ENCODE results near the gene RAD50. TPM values are rescaled to one million over a fixed set of nuclear protein-coding genes. Genes with fewer than 3 reads are reported as not detected.
"Not testable (repeated sequence)": the region's sequence is repeated elsewhere in the genome, so short reads cannot be mapped to it uniquely, and the experiment has no call there.

RAD50 gene
- total RNA-seq, 1 donor from 2014 or later: 5.7 TPM

- Histone ChIP-seq H3K4me3 (ENCODE audit: low read length in 3 of 3) (no peak overlapping the region), H3K9me3 (ENCODE audit: control insufficient read depth in 3 of 3, low read length in 3 of 3) (no peaks in the 10 kb centered on the region), H3K9ac (ENCODE audit: low read depth in 1 of 3, low read length in 3 of 3) (no peak overlapping the region), H3K27ac (ENCODE audit: low read depth, low read length) (no peak overlapping the region), H3K36me3 (ENCODE audit: control insufficient read depth in 3 of 3, insufficient read depth in 3 of 3, low read length in 3 of 3) (no peaks in the 10 kb centered on the region), H3K27me3 (ENCODE audit: control insufficient read depth in 3 of 3, insufficient read depth in 3 of 3, low read length in 3 of 3) (no peaks in the 10 kb centered on the region), H3K4me1 (ENCODE audit: control insufficient read depth in 3 of 3, insufficient read depth in 3 of 3, low read length in 3 of 3) (no peaks in the 10 kb centered on the region)
Observed at GRCh38 chr5:132528866-132529634, 27.7 kb upstream of the RAD50 start.

DNA sequence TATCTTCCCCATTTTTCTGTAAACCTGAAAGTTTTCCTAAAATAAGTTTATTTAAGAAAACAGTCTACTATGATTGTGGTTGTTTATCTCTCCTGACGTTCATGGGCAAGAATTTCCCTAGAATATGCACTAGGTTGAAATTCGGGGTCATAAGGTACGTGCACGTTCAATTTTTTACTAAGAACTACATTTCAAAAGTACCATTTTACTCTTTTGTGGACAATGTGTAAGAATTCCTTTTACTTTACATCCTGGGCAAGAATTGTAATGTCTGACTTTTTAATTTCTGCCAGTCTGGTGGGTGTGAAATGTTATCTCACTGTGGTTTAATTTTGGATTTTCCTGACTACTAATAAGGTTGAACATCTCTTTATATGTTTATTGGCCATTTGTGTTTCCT is 25.8 kb upstream of the RAD50 start:
- H3K36me3 ChIP-seq (ENCODE audit: control insufficient read depth in 3 of 3, insufficient read depth in 3 of 3, low read length in 3 of 3): no peaks in the 10 kb centered on the region
- H3K9me3 ChIP-seq (ENCODE audit: control insufficient read depth in 3 of 3, low read length in 3 of 3): no peaks in the 10 kb centered on the region
- H3K9ac ChIP-seq (ENCODE audit: low read depth in 1 of 3, low read length in 3 of 3): no peak overlapping the region
- no peak overlapping the region for H3K4me3 ChIP-seq (ENCODE audit: low read length in 3 of 3)
- no peaks in the 10 kb centered on the region for H3K27me3 ChIP-seq (ENCODE audit: control insufficient read depth in 3 of 3, insufficient read depth in 3 of 3, low read length in 3 of 3)
- no peaks in the 10 kb centered on the region for H3K4me1 ChIP-seq (ENCODE audit: control insufficient read depth in 3 of 3, insufficient read depth in 3 of 3, low read length in 3 of 3)
- H3K27ac ChIP-seq (ENCODE audit: low read depth, low read length): no peak overlapping the region

GRCh38 chr5:132539716-132540115 is 17.1 kb upstream of the RAD50 start:
- no peaks in the 10 kb centered on the region for H3K9me3 ChIP-seq (ENCODE audit: control insufficient read depth in 3 of 3, low read length in 3 of 3)
- H3K27ac ChIP-seq (ENCODE audit: low read depth, low read length): no peak overlapping the region
- H3K4me1 ChIP-seq (ENCODE audit: control insufficient read depth in 3 of 3, insufficient read depth in 3 of 3, low read length in 3 of 3): no peaks in the 10 kb centered on the region
- H3K27me3 ChIP-seq (ENCODE audit: control insufficient read depth in 3 of 3, insufficient read depth in 3 of 3, low read length in 3 of 3): no peaks in the 10 kb centered on the region
- H3K4me3 ChIP-seq (ENCODE audit: low read length in 3 of 3): no peak overlapping the region
- H3K9ac ChIP-seq (ENCODE audit: low read depth in 1 of 3, low read length in 3 of 3): no peak overlapping the region
- H3K36me3 ChIP-seq (ENCODE audit: control insufficient read depth in 3 of 3, insufficient read depth in 3 of 3, low read length in 3 of 3): no peaks in the 10 kb centered on the region

DNA sequence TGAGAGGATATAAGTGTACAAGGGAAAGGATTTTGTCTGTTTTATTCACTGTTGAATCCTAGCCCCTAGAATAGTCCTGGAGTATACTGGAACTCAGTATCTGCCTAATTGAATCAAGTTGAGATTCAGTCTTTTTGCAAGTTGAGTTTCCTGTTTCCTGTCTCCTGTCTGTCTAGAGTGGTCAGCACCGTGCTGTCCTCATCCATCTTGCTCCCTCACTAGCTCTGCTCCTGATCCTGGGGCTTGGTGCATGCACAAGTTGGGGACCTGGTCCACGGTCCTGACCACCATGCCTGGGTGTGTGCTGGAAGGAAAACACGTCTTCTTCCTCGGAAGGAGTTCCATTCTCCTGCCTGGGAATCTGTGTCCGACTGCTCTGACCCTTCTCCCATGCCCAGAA is 16.6 kb upstream of the RAD50 start:
- H3K27ac ChIP-seq (ENCODE audit: low read depth, low read length): no peak overlapping the region
- H3K27me3 ChIP-seq (ENCODE audit: control insufficient read depth in 3 of 3, insufficient read depth in 3 of 3, low read length in 3 of 3): no peaks in the 10 kb centered on the region
- H3K9ac ChIP-seq (ENCODE audit: low read depth in 1 of 3, low read length in 3 of 3): no peak overlapping the region
- no peak overlapping the region for H3K4me3 ChIP-seq (ENCODE audit: low read length in 3 of 3)
- no peaks in the 10 kb centered on the region for H3K4me1 ChIP-seq (ENCODE audit: control insufficient read depth in 3 of 3, insufficient read depth in 3 of 3, low read length in 3 of 3)
- no peaks in the 10 kb centered on the region for H3K36me3 ChIP-seq (ENCODE audit: control insufficient read depth in 3 of 3, insufficient read depth in 3 of 3, low read length in 3 of 3)
- H3K9me3 ChIP-seq (ENCODE audit: control insufficient read depth in 3 of 3, low read length in 3 of 3): no peaks in the 10 kb centered on the region

- Histone ChIP-seq H3K9ac (ENCODE audit: low read depth in 1 of 3, low read length in 3 of 3) (no peak overlapping the region), H3K4me1 (ENCODE audit: control insufficient read depth in 3 of 3, insufficient read depth in 3 of 3, low read length in 3 of 3) (no peaks in the 10 kb centered on the region), H3K4me3 (ENCODE audit: low read length in 3 of 3) (no peak overlapping the region), H3K27ac (ENCODE audit: low read depth, low read length) (no peak overlapping the region), H3K36me3 (ENCODE audit: control insufficient read depth in 3 of 3, insufficient read depth in 3 of 3, low read length in 3 of 3) (no peaks in the 10 kb centered on the region), H3K27me3 (ENCODE audit: control insufficient read depth in 3 of 3, insufficient read depth in 3 of 3, low read length in 3 of 3) (no peaks in the 10 kb centered on the region), H3K9me3 (ENCODE audit: control insufficient read depth in 3 of 3, low read length in 3 of 3) (no peaks in the 10 kb centered on the region)
Observed at GRCh38 chr5:132540764-132541163, 16.0 kb upstream of the RAD50 start.

GRCh38 chr5:132543472-132544201 is 13.1 kb upstream of the RAD50 start, which contains the start of gene IL5:
TSS of gene IL5 (minus strand) at chr5:132543522. CDS start at chr5:132543478, 44 bp downstream.
- H3K9ac ChIP-seq (ENCODE audit: low read depth in 1 of 3, low read length in 3 of 3): no peak within 1 kb of the TSS
- no peaks in the 10 kb centered on the region for H3K4me1 ChIP-seq (ENCODE audit: control insufficient read depth in 3 of 3, insufficient read depth in 3 of 3, low read length in 3 of 3)
- no peaks in the 10 kb centered on the region for H3K27me3 ChIP-seq (ENCODE audit: control insufficient read depth in 3 of 3, insufficient read depth in 3 of 3, low read length in 3 of 3)
- no peak within 1 kb of the TSS for H3K27ac ChIP-seq (ENCODE audit: low read depth, low read length)
- H3K36me3 ChIP-seq (ENCODE audit: control insufficient read depth in 3 of 3, insufficient read depth in 3 of 3, low read length in 3 of 3): no peaks in the 10 kb centered on the region
- H3K9me3 ChIP-seq (ENCODE audit: control insufficient read depth in 3 of 3, low read length in 3 of 3): no peaks in the 10 kb centered on the region
- no peak within 1 kb of the TSS for H3K4me3 ChIP-seq (ENCODE audit: low read length in 3 of 3)

- Histone ChIP-seq H3K9me3 (ENCODE audit: control insufficient read depth in 3 of 3, low read length in 3 of 3) (no peaks in the 10 kb centered on the region), H3K36me3 (ENCODE audit: control insufficient read depth in 3 of 3, insufficient read depth in 3 of 3, low read length in 3 of 3) (no peaks in the 10 kb centered on the region), H3K4me3 (ENCODE audit: low read length in 3 of 3) (no peak overlapping the region), H3K27me3 (ENCODE audit: control insufficient read depth in 3 of 3, insufficient read depth in 3 of 3, low read length in 3 of 3) (no peaks in the 10 kb centered on the region), H3K4me1 (ENCODE audit: control insufficient read depth in 3 of 3, insufficient read depth in 3 of 3, low read length in 3 of 3) (no peaks in the 10 kb centered on the region), H3K27ac (ENCODE audit: low read depth, low read length) (no peak overlapping the region), H3K9ac (ENCODE audit: low read depth in 1 of 3, low read length in 3 of 3) (no peak overlapping the region)
Observed at GRCh38 chr5:132546108-132546507, 10.7 kb upstream of the RAD50 start.

- Histone ChIP-seq H3K9ac (ENCODE audit: low read depth in 1 of 3, low read length in 3 of 3) (no peak overlapping the region), H3K36me3 (ENCODE audit: control insufficient read depth in 3 of 3, insufficient read depth in 3 of 3, low read length in 3 of 3) (no peaks in the 10 kb centered on the region), H3K27me3 (ENCODE audit: control insufficient read depth in 3 of 3, insufficient read depth in 3 of 3, low read length in 3 of 3) (no peaks in the 10 kb centered on the region), H3K27ac (ENCODE audit: low read depth, low read length) (no peak overlapping the region), H3K4me1 (ENCODE audit: control insufficient read depth in 3 of 3, insufficient read depth in 3 of 3, low read length in 3 of 3) (no peaks in the 10 kb centered on the region), H3K4me3 (ENCODE audit: low read length in 3 of 3) (no peak overlapping the region), H3K9me3 (ENCODE audit: control insufficient read depth in 3 of 3, low read length in 3 of 3) (no peaks in the 10 kb centered on the region)
Observed at GRCh38 chr5:132547269-132547668, 9.5 kb upstream of the RAD50 start.

- not testable (repeated sequence) for H3K9me3 ChIP-seq (ENCODE audit: control insufficient read depth in 3 of 3, low read length in 3 of 3); H3K4me3 ChIP-seq (ENCODE audit: low read length in 3 of 3); H3K4me1 ChIP-seq (ENCODE audit: control insufficient read depth in 3 of 3, insufficient read depth in 3 of 3, low read length in 3 of 3); H3K27me3 ChIP-seq (ENCODE audit: control insufficient read depth in 3 of 3, insufficient read depth in 3 of 3, low read length in 3 of 3); H3K36me3 ChIP-seq (ENCODE audit: control insufficient read depth in 3 of 3, insufficient read depth in 3 of 3, low read length in 3 of 3); H3K27ac ChIP-seq (ENCODE audit: low read depth, low read length); H3K9ac ChIP-seq (ENCODE audit: low read depth in 1 of 3, low read length in 3 of 3)
Observed at GRCh38 chr5:132548834-132549233, 7.9 kb upstream of the RAD50 start.

- Histone ChIP-seq H3K4me3 (ENCODE audit: low read length in 3 of 3) (no peak overlapping the region), H3K9me3 (ENCODE audit: control insufficient read depth in 3 of 3, low read length in 3 of 3) (no peaks in the 10 kb centered on the region), H3K36me3 (ENCODE audit: control insufficient read depth in 3 of 3, insufficient read depth in 3 of 3, low read length in 3 of 3) (no peaks in the 10 kb centered on the region), H3K9ac (ENCODE audit: low read depth in 1 of 3, low read length in 3 of 3) (no peak overlapping the region), H3K27me3 (ENCODE audit: control insufficient read depth in 3 of 3, insufficient read depth in 3 of 3, low read length in 3 of 3) (no peaks in the 10 kb centered on the region), H3K4me1 (ENCODE audit: control insufficient read depth in 3 of 3, insufficient read depth in 3 of 3, low read length in 3 of 3) (no peaks in the 10 kb centered on the region), H3K27ac (ENCODE audit: low read depth, low read length) (no peak overlapping the region)
Observed at GRCh38 chr5:132549576-132549975, 7.2 kb upstream of the RAD50 start.
